CD14-positive monocyte (primary cell): Measurements from ENCODE around the gene FAM200A. TPM values are rescaled to one million over a fixed set of nuclear protein-coding genes. Genes with fewer than 3 reads are reported as not detected.

Experiments
- DNase-seq, 3 donors: peaks; one replicate each; pipeline ENCODE4 v3.0.0-alpha.2; 2011 to 2022
- H2AFZ ChIP-seq: 2 replicates; pipeline ENCODE4 v1.6.0; 2012; ENCODE audit warnings: mild to moderate bottlenecking, low read depth, low read length, inconsistent platforms; ENCODE audit not compliant: insufficient read depth, poor library complexity, severe bottlenecking
- H3K27ac ChIP-seq, 2 donors: 1 replicate in 1 of 2; 2 replicates in 1 of 2; pipeline ENCODE4 v1.5.1; 2012 to 2013; ENCODE audit warnings: low read length in 2 of 2, control low read depth in 1 of 2, inconsistent platforms in 1 of 2, low read depth in 1 of 2, mild to moderate bottlenecking in 1 of 2
- H3K27me3 ChIP-seq, 2 donors: one replicate each; pipeline versions ENCODE4 v1.6.0 to v1.6.1; 2011 to 2013; ENCODE audit warnings: low read length in 2 of 2; ENCODE audit not compliant: control insufficient read depth in 2 of 2, insufficient read depth in 2 of 2
- H3K36me3 ChIP-seq, 2 donors: replicated peaks in 1 of 2; 1 replicate in 1 of 2; 2 replicates in 1 of 2; pipeline versions ENCODE4 v1.5.1 to v1.6.1; 2012 to 2013; ENCODE audit warnings: low read length in 2 of 2, control low read depth in 1 of 2, inconsistent platforms in 1 of 2, mild to moderate bottlenecking in 1 of 2; ENCODE audit not compliant: insufficient read depth in 2 of 2, control insufficient read depth in 1 of 2
- H3K4me1 ChIP-seq, 2 donors: 1 replicate in 1 of 2; 2 replicates in 1 of 2; pipeline versions ENCODE4 v1.5.1 to v1.6.1; 2012 to 2013; ENCODE audit warnings: low read length in 2 of 2, control low read depth in 1 of 2, inconsistent platforms in 1 of 2, mild to moderate bottlenecking in 1 of 2, moderate library complexity in 1 of 2; ENCODE audit not compliant: insufficient read depth in 2 of 2, control insufficient read depth in 1 of 2
- H3K4me2 ChIP-seq: replicated peaks from 2 replicates; pipeline ENCODE3; 2012; ENCODE audit warnings: low read length, moderate library complexity, mild to moderate bottlenecking; ENCODE audit not compliant: poor library complexity, severe bottlenecking; ENCODE audit errors: extremely low read depth
- H3K4me3 ChIP-seq, 3 experiments: fragments of 200-600 bp in 1 of 3; sonication (generic) in 1 of 3; replicated peaks in 1 of 3; 1 replicate in 2 of 3; 2 replicates in 1 of 3; pipeline ENCODE4 v1.5.1; 2011 to 2013; ENCODE audit warnings: low read length in 3 of 3, mild to moderate bottlenecking in 3 of 3, control low read depth in 2 of 3, low read depth in 2 of 3, inconsistent platforms in 1 of 3, moderate library complexity in 1 of 3
- H3K79me2 ChIP-seq: 2 replicates; pipeline ENCODE4 v1.6.0; 2012; ENCODE audit warnings: mild to moderate bottlenecking, control low read depth, inconsistent platforms, low read length, moderate library complexity; ENCODE audit not compliant: insufficient read depth
- H3K9ac ChIP-seq: 2 replicates; pipeline ENCODE4 v1.6.0; 2017; ENCODE audit warnings: low read length, mild to moderate bottlenecking; ENCODE audit not compliant: insufficient read depth, poor library complexity, severe bottlenecking
- H3K9me3 ChIP-seq, 2 donors: replicated peaks in 1 of 2; 1 replicate in 1 of 2; 2 replicates in 1 of 2; pipeline versions ENCODE4 v1.5.1 to v1.6.1; 2012 to 2013; ENCODE audit warnings: low read length in 2 of 2, control low read depth in 1 of 2; ENCODE audit not compliant: control insufficient read depth in 1 of 2, insufficient read depth in 1 of 2
- H4K20me1 ChIP-seq: 2 replicates; pipeline ENCODE4 v1.6.0; 2012; ENCODE audit warnings: mild to moderate bottlenecking, low read length, control low read depth, moderate library complexity; ENCODE audit not compliant: insufficient read depth
- H3K27ac Mint-ChIP-seq, 7 donors: one replicate each; pipeline ENCODE4 v1.8.0; 2020; ENCODE audit warnings: mild to moderate bottlenecking in 7 of 7, mixed read lengths in 7 of 7, moderate library complexity in 6 of 7, inconsistent platforms in 2 of 7
- H3K27me3 Mint-ChIP-seq, 3 donors: one replicate each; pipeline ENCODE4 v1.8.0; 2021 to 2022; ENCODE audit warnings: low read depth in 3 of 3, mild to moderate bottlenecking in 3 of 3, mixed read lengths in 3 of 3, moderate library complexity in 3 of 3, inconsistent platforms in 1 of 3
- H3K36me3 Mint-ChIP-seq, 2 donors: one replicate each; pipeline ENCODE4 v1.8.0; 2020; ENCODE audit warnings: mixed read lengths in 2 of 2, inconsistent platforms in 1 of 2, mild to moderate bottlenecking in 1 of 2
- H3K4me1 Mint-ChIP-seq: one replicate; pipeline ENCODE4 v1.8.0; 2020; ENCODE audit warnings: mild to moderate bottlenecking, mixed read lengths
- H3K4me3 Mint-ChIP-seq, 2 donors: one replicate each; pipeline ENCODE4 v1.8.0; 2020; ENCODE audit warnings: mild to moderate bottlenecking in 2 of 2, mixed read lengths in 2 of 2, moderate library complexity in 1 of 2
- H3K9me3 Mint-ChIP-seq, 7 donors: one replicate each; pipeline ENCODE4 v1.8.0; 2020 to 2022; ENCODE audit warnings: mixed read lengths in 7 of 7, mild to moderate bottlenecking in 6 of 7, moderate library complexity in 6 of 7, inconsistent platforms in 2 of 7
- whole genome bisulfite sequencing: methylation state at CpG from one replicate; pipeline ENCODE4 v1.1.5; 2013; ENCODE audit warnings: missing lambda C conversion rate; ENCODE audit not compliant: insufficient coverage; 5-methylcytosine and 5-hydroxymethylcytosine counted together
- intact Hi-C, 2 donors: fragments of 100-400 bp; cut with micrococcal nuclease; formaldehyde crosslinking; loops; one replicate each; pipeline versions ENCODE4 v1.15.0 to v1.15.1; 2023
- polyA plus RNA-seq, 3 donors: library from polyadenylated mRNA; depleted of rRNA in 1 of 3; unstranded in 2 of 3; stranded (reverse) in 1 of 3; fragments of 300-500 nt in 2 of 3; fragments of >200 nt in 1 of 3; fragmentation: Illumina TruSeq in 2 of 3; gene quantifications; 1 replicate in 2 of 3; 2 replicates in 1 of 3; pipeline ENCODE4 v1.2.3, GENCODE V29; 2012 to 2021
- TF ChIP-seq, protein P1 (sequence below): fragments of 200-600 bp; IDR thresholded peaks from one replicate; pipeline ENCODE4 v1.8.0; 2022; ENCODE audit warnings: antibody characterized with exemption, mild to moderate bottlenecking

FAM200A gene
- polyA plus RNA-seq, 3 donors: 0.85 to 1.3 (median 1.2) TPM

DNA sequence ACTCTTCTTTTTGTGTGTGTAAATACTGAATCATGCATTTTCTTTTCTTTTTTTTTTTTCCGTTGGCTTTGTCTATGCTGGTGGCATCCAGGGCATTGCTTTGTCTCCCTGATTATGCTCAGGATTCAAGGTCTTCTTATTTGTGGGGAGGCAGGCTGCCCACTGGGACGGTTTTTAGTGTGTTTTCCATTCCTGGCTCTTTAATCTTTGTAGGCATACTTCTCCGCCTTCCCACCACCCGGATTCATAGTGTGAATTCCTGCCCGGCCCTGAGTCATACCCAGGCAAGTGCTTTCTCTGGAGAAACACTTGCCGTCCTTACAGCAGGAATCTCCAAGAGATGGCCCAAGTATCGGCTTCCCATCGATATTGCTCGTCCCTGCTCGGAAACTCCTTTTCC lies 11.7 kb upstream of the FAM200A start:
- Histone ChIP-seq H3K4me1 (peaks cover 11 to 29% of the 10 kb centered on the region in 2 donors), H2AFZ (no peak overlapping the region), H3K9ac (no peak overlapping the region), H3K27ac (no peak overlapping the region), H3K79me2 (peaks cover 54% of the 10 kb centered on the region), H3K9me3 (no peaks in the 10 kb centered on the region), H3K4me3 (no peak overlapping the region), H4K20me1 (peaks cover 44% of the 10 kb centered on the region), H3K27me3 (no peaks in the 10 kb centered on the region), H3K4me2 (no peak overlapping the region), H3K36me3 (peaks cover 61 to 82% of the 10 kb centered on the region in 2 donors)
- intact Hi-C loops: no loop called here
- DNase-seq: no peak
- TF ChIP-seq, protein P1, sequence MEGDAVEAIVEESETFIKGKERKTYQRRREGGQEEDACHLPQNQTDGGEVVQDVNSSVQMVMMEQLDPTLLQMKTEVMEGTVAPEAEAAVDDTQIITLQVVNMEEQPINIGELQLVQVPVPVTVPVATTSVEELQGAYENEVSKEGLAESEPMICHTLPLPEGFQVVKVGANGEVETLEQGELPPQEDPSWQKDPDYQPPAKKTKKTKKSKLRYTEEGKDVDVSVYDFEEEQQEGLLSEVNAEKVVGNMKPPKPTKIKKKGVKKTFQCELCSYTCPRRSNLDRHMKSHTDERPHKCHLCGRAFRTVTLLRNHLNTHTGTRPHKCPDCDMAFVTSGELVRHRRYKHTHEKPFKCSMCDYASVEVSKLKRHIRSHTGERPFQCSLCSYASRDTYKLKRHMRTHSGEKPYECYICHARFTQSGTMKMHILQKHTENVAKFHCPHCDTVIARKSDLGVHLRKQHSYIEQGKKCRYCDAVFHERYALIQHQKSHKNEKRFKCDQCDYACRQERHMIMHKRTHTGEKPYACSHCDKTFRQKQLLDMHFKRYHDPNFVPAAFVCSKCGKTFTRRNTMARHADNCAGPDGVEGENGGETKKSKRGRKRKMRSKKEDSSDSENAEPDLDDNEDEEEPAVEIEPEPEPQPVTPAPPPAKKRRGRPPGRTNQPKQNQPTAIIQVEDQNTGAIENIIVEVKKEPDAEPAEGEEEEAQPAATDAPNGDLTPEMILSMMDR: no peak
- H3K4me3 Mint-ChIP-seq: no peak overlapping the region
- H3K9me3 Mint-ChIP-seq: no peaks in the 10 kb centered on the region
- peaks cover 55 to 79% of the 10 kb centered on the region in 2 donors for H3K36me3 Mint-ChIP-seq
- peak overlapping the region in 6 of 7 donors; percentile 18 to 81 (median 48) for H3K27ac Mint-ChIP-seq
- peaks cover 0 to 2% (median 0%) of the 10 kb centered on the region in 3 donors for H3K27me3 Mint-ChIP-seq
- 99% methylated on average over 8 of the region's 10 CpGs for WGBS
- peaks cover 26% of the 10 kb centered on the region for H3K4me1 Mint-ChIP-seq

GRCh38 chr7:99562832-99563231 lies 10.9 kb upstream of the FAM200A start:
- Mint-ChIP-seq H3K4me1 (peaks cover 29% of the 10 kb centered on the region), H3K27me3 (peaks cover 0 to 2% (median 0%) of the 10 kb centered on the region in 3 donors), H3K36me3 (peaks cover 52 to 72% of the 10 kb centered on the region in 2 donors), H3K27ac (peak overlapping the region; percentile 20 to 91 (median 83)), H3K4me3 (no peak overlapping the region), H3K9me3 (no peaks in the 10 kb centered on the region)
- no peaks in the 10 kb centered on the region for H3K9me3 ChIP-seq
- no peaks in the 10 kb centered on the region for H3K27me3 ChIP-seq
- no peak overlapping the region for H3K4me2 ChIP-seq
- H3K36me3 ChIP-seq: peaks cover 61 to 76% of the 10 kb centered on the region in 2 donors
- peak overlapping the region in 1 of 2 donors; percentile 47 for H3K27ac ChIP-seq
- peaks cover 44% of the 10 kb centered on the region for H4K20me1 ChIP-seq
- no peak overlapping the region for H2AFZ ChIP-seq
- TF ChIP-seq, protein P1: no peak
- peak; percentile 39 to 83 (median 50) for DNase-seq
- 100% methylated on average over 1 of the region's 2 CpGs for WGBS
- intact Hi-C loops: no loop called here
- H3K79me2 ChIP-seq: peaks cover 63% of the 10 kb centered on the region
- H3K4me1 ChIP-seq: peaks cover 11 to 30% of the 10 kb centered on the region in 2 donors
- no peak overlapping the region for H3K4me3 ChIP-seq
- no peak overlapping the region for H3K9ac ChIP-seq
